HCT116 (cell line): ENCODE measurements around the gene CCER1. TPM values are rescaled to one million over a fixed set of nuclear protein-coding genes. Genes with fewer than 3 reads are reported as not detected.

Experiments used
- ATAC-seq: fragments of 200-7000 bp; cut with Tn5 transposase; 2 replicates; pipeline ENCODE4 v1.9.1; 2020; ENCODE audit warnings: mild to moderate bottlenecking, moderate library complexity
- Bru-seq: library from RNA; stranded (reverse); fragments of 400-500 nt; gene quantifications from one replicate; lab custom pipeline; 2021; lab: Mats Ljungman, UMichigan
- BruChase-seq, 2 experiments: library from RNA; stranded (reverse); fragments of 400-500 nt; gene quantifications; one replicate each; lab custom pipeline; 2021; lab: Mats Ljungman, UMichigan
- BruUV-seq: library from RNA; stranded (reverse); fragments of 400-500 nt; replicated peaks from 2 replicates; lab custom pipeline; 2021; lab: Mats Ljungman, UMichigan
- CTCF ChIA-PET: fragments of 300-600 bp; sonication (Branson Sonifier 250); formaldehyde crosslinking; loops from one replicate; lab custom pipeline; 2021; ENCODE audit warnings: antibody characterized with exemption; lab: Charles Lee
- POLR2A ChIA-PET: fragments of 300-600, 350-600 bp; sonication (Branson Sonifier 250); formaldehyde crosslinking; loops from one replicate; lab custom pipeline; 2021; ENCODE audit warnings: antibody characterized with exemption; lab: Charles Lee
- RAD21 ChIA-PET, 2 experiments: fragments of 300-600 bp; sonication (Branson Sonifier 250); formaldehyde crosslinking; loops; one replicate each; lab custom pipeline; 2023; ENCODE audit warnings: low total read pairs in 2 of 2; ENCODE audit not compliant: uncharacterized antibody in 2 of 2, unreplicated experiment in 2 of 2, low non-redundant PET in 1 of 2; lab: Charles Lee
- DNase-seq: peaks from one replicate; pipeline ENCODE4 v3.0.0-alpha.2; 2010; ENCODE audit warnings: low read depth, low spot score
- H2AFZ ChIP-seq: fragments of 200-600 bp; shearing (Covaris generic), sonication (generic); 2 replicates; pipeline ENCODE4 v1.6.1; 2017; ENCODE audit warnings: low read depth, mixed run types, mixed read lengths, antibody characterized with exemption, low read length; ENCODE audit not compliant: poor library complexity, severe bottlenecking
- H3K27ac ChIP-seq: 2 replicates; pipeline ENCODE4 v1.5.1; 2012; ENCODE audit warnings: low read depth, low read length
- H3K27me3 ChIP-seq: fragments of 200-600 bp; sonication (generic); 2 replicates; pipeline ENCODE4 v1.6.1; 2016; ENCODE audit warnings: mixed run types, low read length, mixed read lengths; ENCODE audit not compliant: insufficient read depth
- H3K36me3 ChIP-seq, 2 experiments: fragments of 200-500 bp in 1 of 2; fragments of 200-600 bp in 1 of 2; sonication (Bioruptor generic) in 1 of 2; sonication (generic) in 1 of 2; 2 replicates each; pipeline versions ENCODE4 v1.5.1 to v1.6.1; 2014 to 2016; ENCODE audit warnings: low read length in 2 of 2, inconsistent platforms in 1 of 2, mixed read lengths in 1 of 2, mixed run types in 1 of 2; ENCODE audit not compliant: insufficient read depth in 2 of 2, control insufficient read depth in 1 of 2
- H3K4me1 ChIP-seq, 2 experiments: fragments of 200-600 bp in 1 of 2; sonication (generic) in 1 of 2; 2 replicates each; pipeline versions ENCODE4 v1.5.1 to v1.6.1; 2012 to 2017; ENCODE audit warnings: low read length in 2 of 2, inconsistent platforms in 1 of 2, mild to moderate bottlenecking in 1 of 2, mixed read lengths in 1 of 2, mixed run types in 1 of 2, moderate library complexity in 1 of 2; ENCODE audit not compliant: insufficient read depth in 2 of 2, control insufficient read depth in 1 of 2
- H3K4me2 ChIP-seq: fragments of 200-600 bp; sonication (generic); 2 replicates; pipeline ENCODE4 v1.6.1; 2017; ENCODE audit warnings: mixed run types, low read length, mixed read lengths
- H3K4me3 ChIP-seq, 2 experiments: fragments of 200-600 bp in 1 of 2; sonication (generic) in 1 of 2; replicated peaks in 1 of 2; 2 replicates each; pipeline ENCODE4 v1.5.1; 2011 to 2016; ENCODE audit warnings: low read length in 2 of 2, control low read depth in 1 of 2, low read depth in 1 of 2, mild to moderate bottlenecking in 1 of 2, mixed read lengths in 1 of 2, mixed run types in 1 of 2
- H3K79me2 ChIP-seq: fragments of 200-600 bp; sonication (generic); 2 replicates; pipeline ENCODE4 v1.6.1; 2017; ENCODE audit warnings: mild to moderate bottlenecking, mixed run types, low read length, moderate library complexity, mixed read lengths; ENCODE audit not compliant: insufficient read depth
- H3K9ac ChIP-seq: fragments of 200-600 bp; sonication (generic); 2 replicates; pipeline ENCODE4 v1.6.1; 2016; ENCODE audit warnings: low read length, mixed read lengths
- H3K9me2 ChIP-seq: fragments of 200-600 bp; sonication (generic), shearing (Covaris generic); 2 replicates; pipeline ENCODE4 v1.6.1; 2017; ENCODE audit warnings: mixed run types, mild to moderate bottlenecking, moderate library complexity; ENCODE audit not compliant: insufficient read depth
- H3K9me3 ChIP-seq, 2 experiments: fragments of 200-500 bp in 1 of 2; fragments of 200-600 bp in 1 of 2; sonication (Bioruptor generic) in 1 of 2; sonication (generic) in 1 of 2; 2 replicates each; pipeline ENCODE4 v1.6.1; 2014 to 2017; ENCODE audit warnings: low read length in 2 of 2, mixed read lengths in 2 of 2, inconsistent platforms in 1 of 2, low read depth in 1 of 2, mild to moderate bottlenecking in 1 of 2, mixed run types in 1 of 2, moderate library complexity in 1 of 2; ENCODE audit not compliant: control insufficient read depth in 1 of 2, insufficient read depth in 1 of 2
- H4K20me1 ChIP-seq: fragments of 200-600 bp; sonication (generic), shearing (Covaris generic); 2 replicates; pipeline ENCODE4 v1.6.1; 2017; ENCODE audit warnings: mixed run types, mild to moderate bottlenecking, moderate library complexity; ENCODE audit not compliant: insufficient read depth
- ATF3 ChIP-seq: IDR thresholded peaks from 2 replicates; pipeline ENCODE4 v1.6.1; 2012
- CBX3 ChIP-seq: IDR thresholded peaks from 2 replicates; pipeline ENCODE4 v1.6.1; 2012; ENCODE audit warnings: low read depth
- EGR1 ChIP-seq: IDR thresholded peaks from 2 replicates; pipeline ENCODE4 v1.6.1; 2012; ENCODE audit warnings: low read depth
- EZH2phosphoT487 ChIP-seq: fragments of 200-600 bp; IDR thresholded peaks from 2 replicates; pipeline ENCODE4 v1.6.1; 2018; ENCODE audit warnings: antibody characterized with exemption, borderline replicate concordance
- MAX ChIP-seq: IDR thresholded peaks from 2 replicates; pipeline ENCODE4 v1.6.1; 2012
- POLR2AphosphoS5 ChIP-seq: IDR thresholded peaks from 2 replicates; pipeline ENCODE4 v1.6.1; 2011; ENCODE audit warnings: mild to moderate bottlenecking, low read depth, low read length, moderate library complexity
- REST ChIP-seq: IDR thresholded peaks from 2 replicates; pipeline ENCODE4 v1.6.1; 2012; ENCODE audit warnings: low read depth
- SIN3A ChIP-seq: IDR thresholded peaks from 2 replicates; pipeline ENCODE4 v1.6.1; 2012; ENCODE audit warnings: low read depth
- SP1 ChIP-seq: IDR thresholded peaks from 2 replicates; pipeline ENCODE4 v1.6.1; 2012; ENCODE audit warnings: low read depth
- SRF ChIP-seq: IDR thresholded peaks from 2 replicates; pipeline ENCODE4 v1.6.1; 2012; ENCODE audit warnings: low read depth
- intact Hi-C: fragments of 100-400 bp; cut with micrococcal nuclease; formaldehyde crosslinking; loops from 2 replicates; pipeline ENCODE4 v1.10.0; 2022
- long read RNA-seq: library from polyadenylated mRNA; unstranded; transcript quantifications from one replicate; pipeline ENCODE4 v2.0.0, GENCODE V29; 2021; ENCODE audit not compliant: unreplicated experiment
- polyA plus RNA-seq: library from polyadenylated mRNA; unstranded; fragments of >200 nt; gene quantifications from 2 replicates; pipeline ENCODE4 v1.2.1, GENCODE V29; 2012; ENCODE audit warnings: missing spikeins
- total RNA-seq: library from RNA; stranded (reverse); gene quantifications from one replicate; pipeline ENCODE4 v1.2.1, GENCODE V29; 2021; ENCODE audit not compliant: unreplicated experiment

Gene CCER1
- total RNA-seq = not detected
- polyA plus RNA-seq = not detected in 2 replicates
- not detected for Bru-seq, nascent RNA
- not detected for BruChase-seq, experiment 1, labeled RNA remaining after a 6-hour chase
- not detected for BruChase-seq, experiment 2, labeled RNA remaining after a 2-hour chase
- long read RNA-seq = 0 reads

- Histone ChIP-seq H3K9me3 (no peaks in the 10 kb centered on the region), H3K9me2 (no peaks in the 10 kb centered on the region), H3K9ac (no peak within 1 kb of the TSS), H3K4me3 (no peak within 1 kb of the TSS), H3K4me1 (no peaks in the 10 kb centered on the region), H4K20me1 (no peaks in the 10 kb centered on the region), H3K27me3 (no peaks in the 10 kb centered on the region), H3K36me3 (no peaks in the 10 kb centered on the region), H3K4me2 (no peak within 1 kb of the TSS), H3K79me2 (no peaks in the 10 kb centered on the region), H2AFZ (no peak within 1 kb of the TSS), H3K27ac (no peak within 1 kb of the TSS; the same call in 1 of the 2 replicates)
- ChIA-PET RAD21 (no interaction called here), CTCF (no interaction called here), POLR2A (no interaction called here)
- DNase-seq = no peak
- no TSS peak for BruUV-seq
- ATAC-seq = no peak
- TF ChIP-seq CBX3 = no peak
- TF ChIP-seq SRF = no peak
- TF ChIP-seq REST = no peak
- no peak for TF ChIP-seq EZH2phosphoT487
- no peak for TF ChIP-seq ATF3
- TF ChIP-seq SIN3A = no peak
- TF ChIP-seq MAX = no peak
- no peak for TF ChIP-seq POLR2AphosphoS5
- no peak for TF ChIP-seq SP1
- no peak for TF ChIP-seq EGR1
- TF ChIP-seq, all 23 proteins: peak for 0
- intact Hi-C loops = no loop called here
Measured at GRCh38 chr12:90954921-90955320, at the start of gene CCER1. CCER1 (minus strand) TSS chr12:90955176; CDS start chr12:90954742, 434 bp downstream.
